HUES6 (cell line): ENCODE data around the gene POU2F2.

ENCODE experiments used
- H3K27ac ChIP-seq: 2 replicates; pipeline ENCODE4 v1.7.0; 2013; ENCODE audit warnings: low read depth, mild to moderate bottlenecking, low read length, inconsistent platforms
- H3K27me3 ChIP-seq: 2 replicates; pipeline ENCODE4 v1.6.1; 2013; ENCODE audit warnings: low read length; ENCODE audit not compliant: control insufficient read depth, insufficient read depth
- H3K36me3 ChIP-seq: 2 replicates; pipeline ENCODE4 v1.6.1; 2013; ENCODE audit warnings: low read length; ENCODE audit not compliant: control insufficient read depth, insufficient read depth
- H3K4me1 ChIP-seq: 2 replicates; pipeline ENCODE4 v1.6.1; 2013; ENCODE audit warnings: low read length; ENCODE audit not compliant: control insufficient read depth, insufficient read depth
- H3K4me3 ChIP-seq: 2 replicates; pipeline ENCODE4 v1.5.1; 2013; ENCODE audit warnings: low read depth, low read length
- H3K9ac ChIP-seq: one replicate; pipeline ENCODE4 v1.6.1; 2013; ENCODE audit warnings: mild to moderate bottlenecking, low read length
- H3K9me3 ChIP-seq: 2 replicates; pipeline ENCODE4 v1.6.1; 2013; ENCODE audit warnings: low read depth, low read length; ENCODE audit not compliant: control insufficient read depth, insufficient read depth

The POU2F2 gene

GRCh38 chr19:42140125-42140754 lies 8.0 kb upstream of the POU2F2 start:
- Histone ChIP-seq H3K27ac (no peak overlapping the region), H3K4me1 (no peaks in the 10 kb centered on the region), H3K27me3 (peaks cover 23% of the 10 kb centered on the region; the same call in 1 of the 2 replicates), H3K9me3 (no peaks in the 10 kb centered on the region), H3K36me3 (no peaks in the 10 kb centered on the region), H3K4me3 (no peak overlapping the region), H3K9ac (no peak overlapping the region)

- H3K9ac ChIP-seq: no peak overlapping the region
- no peaks in the 10 kb centered on the region for H3K9me3 ChIP-seq
- H3K27ac ChIP-seq: no peak overlapping the region
- no peaks in the 10 kb centered on the region for H3K36me3 ChIP-seq
- no peak overlapping the region for H3K4me3 ChIP-seq
- H3K4me1 ChIP-seq: peaks cover 10% of the 10 kb centered on the region; the same call in 1 of the 2 replicates
- H3K27me3 ChIP-seq: peaks cover 42% of the 10 kb centered on the region
These were observed 2.4 kb upstream of the POU2F2 start for GRCh38 chr19:42134535-42135070.

DNA sequence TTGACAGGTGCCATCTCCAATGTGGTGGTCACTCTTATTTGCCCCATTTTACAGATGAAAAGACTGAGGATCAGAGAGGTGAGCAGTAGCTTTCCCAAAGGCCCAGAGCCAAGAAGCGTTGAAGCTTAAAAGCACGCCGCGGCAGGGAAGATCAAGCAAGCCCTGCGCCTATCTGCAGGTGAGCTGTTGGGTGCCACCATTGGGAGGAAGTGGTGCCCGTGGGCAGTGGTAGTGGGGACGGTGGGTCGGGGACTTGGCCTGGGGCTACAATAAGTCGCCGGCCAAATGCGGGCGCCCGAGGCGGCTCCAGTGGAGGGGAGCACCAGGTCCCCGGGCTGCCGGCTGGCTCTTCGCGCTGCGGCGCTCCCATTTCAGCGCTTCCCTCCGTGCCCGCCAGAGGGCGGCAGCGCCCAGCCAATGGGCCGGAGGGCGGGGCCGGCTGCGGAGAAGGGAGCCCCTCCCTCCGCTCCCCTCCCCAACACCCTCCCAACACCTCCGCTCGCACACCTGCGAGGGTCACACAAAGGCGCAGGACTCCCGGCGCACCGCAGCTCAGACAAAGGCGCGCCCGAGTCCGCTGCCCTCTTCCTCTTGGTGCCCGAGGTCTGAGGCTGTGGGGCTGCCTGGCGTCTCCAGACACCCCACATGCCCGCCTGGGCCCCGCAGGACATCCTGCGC lies 744 bp upstream of the POU2F2 start:
- Histone ChIP-seq H3K4me3 (peak overlapping the region; percentile 63), H3K36me3 (no peaks in the 10 kb centered on the region), H3K9me3 (no peaks in the 10 kb centered on the region), H3K9ac (no peak overlapping the region), H3K27me3 (peaks cover 33% of the 10 kb centered on the region), H3K27ac (no peak overlapping the region), H3K4me1 (peaks cover 10% of the 10 kb centered on the region; the same call in 1 of the 2 replicates)

- Histone ChIP-seq H3K4me1 (peaks cover 10% of the 10 kb centered on the region; the same call in 1 of the 2 replicates), H3K9ac (no peak overlapping the region), H3K27me3 (peaks cover 31% of the 10 kb centered on the region), H3K9me3 (no peaks in the 10 kb centered on the region), H3K27ac (no peak overlapping the region), H3K4me3 (peak overlapping the region; percentile 63), H3K36me3 (no peaks in the 10 kb centered on the region)
These were observed 857 bp downstream of the POU2F2 start for GRCh38 chr19:42131149-42132029.

DNA sequence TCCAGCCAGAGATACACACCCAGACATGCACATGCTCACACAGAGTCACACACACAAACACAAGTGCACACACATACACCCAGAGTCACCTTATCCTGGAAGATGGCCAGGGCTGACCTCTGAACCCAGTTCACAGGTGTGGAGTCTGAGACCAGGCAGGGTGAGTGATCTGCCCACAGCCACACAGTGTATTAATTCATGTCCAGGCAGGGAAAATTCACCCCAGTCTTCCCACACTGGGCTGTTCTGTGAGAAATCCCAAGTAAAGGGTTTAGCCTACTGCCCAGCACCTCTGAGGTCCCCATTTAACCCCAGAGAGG lies 2.0 kb downstream of the POU2F2 start:
- H3K4me3 ChIP-seq: no peak overlapping the region
- H3K36me3 ChIP-seq: no peaks in the 10 kb centered on the region
- H3K9ac ChIP-seq: no peak overlapping the region
- no peak overlapping the region for H3K27ac ChIP-seq
- peaks cover 31% of the 10 kb centered on the region for H3K27me3 ChIP-seq
- peaks cover 12% of the 10 kb centered on the region; the same call in 1 of the 2 replicates for H3K4me1 ChIP-seq
- H3K9me3 ChIP-seq: no peaks in the 10 kb centered on the region

DNA sequence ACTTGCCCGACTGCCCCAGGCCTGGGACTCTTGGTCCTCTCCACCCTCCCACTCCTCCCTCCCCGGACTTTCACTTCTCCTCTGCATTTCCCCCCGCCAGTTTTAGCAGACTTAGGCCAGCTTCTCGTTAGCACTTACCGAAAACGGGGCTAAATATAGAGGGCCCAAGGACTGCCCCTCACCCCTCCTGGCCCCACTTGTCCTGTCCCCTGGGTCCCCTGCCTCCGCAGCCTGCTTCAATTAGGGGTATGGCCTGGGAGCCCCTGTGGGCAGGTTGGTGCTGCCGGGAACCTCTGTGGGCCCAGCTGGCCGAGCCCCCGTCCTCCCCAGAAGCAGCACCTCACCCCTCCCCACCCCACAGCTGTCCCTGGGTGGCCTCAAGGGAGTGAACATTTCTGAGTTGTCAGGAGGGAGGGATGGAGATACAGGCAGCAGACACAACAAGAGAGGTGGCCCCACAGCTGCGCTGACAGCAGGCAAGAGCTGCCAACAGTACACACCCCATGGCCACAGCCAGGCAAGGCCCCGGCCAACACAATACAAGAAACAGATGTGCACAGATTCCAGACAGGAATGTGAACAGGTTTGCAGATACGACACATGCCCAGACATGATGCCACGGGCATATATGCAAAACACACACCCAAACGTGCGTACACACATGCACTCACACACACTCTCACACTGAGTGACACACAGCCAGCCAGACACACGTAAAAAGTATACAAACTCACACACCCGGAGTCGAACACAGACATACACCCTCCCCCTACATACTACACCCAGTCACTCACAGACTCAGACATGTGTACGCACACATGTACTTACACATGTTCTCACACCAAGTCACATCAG lies 2.6 kb downstream of the POU2F2 start:
- H3K27ac ChIP-seq: no peak overlapping the region
- H3K36me3 ChIP-seq: no peaks in the 10 kb centered on the region
- H3K9me3 ChIP-seq: no peaks in the 10 kb centered on the region
- no peak overlapping the region for H3K4me3 ChIP-seq
- no peak overlapping the region for H3K9ac ChIP-seq
- peaks cover 31% of the 10 kb centered on the region for H3K27me3 ChIP-seq
- H3K4me1 ChIP-seq: peaks cover 12% of the 10 kb centered on the region; the same call in 1 of the 2 replicates

GRCh38 chr19:42126574-42126973 lies 5.7 kb downstream of the POU2F2 start:
- H3K36me3 ChIP-seq: no peaks in the 10 kb centered on the region
- peaks cover 5% of the 10 kb centered on the region for H3K27me3 ChIP-seq
- H3K27ac ChIP-seq: no peak overlapping the region
- no peak overlapping the region for H3K9ac ChIP-seq
- H3K4me3 ChIP-seq: no peak overlapping the region
- peaks cover 6% of the 10 kb centered on the region for H3K4me1 ChIP-seq
- no peaks in the 10 kb centered on the region for H3K9me3 ChIP-seq

DNA sequence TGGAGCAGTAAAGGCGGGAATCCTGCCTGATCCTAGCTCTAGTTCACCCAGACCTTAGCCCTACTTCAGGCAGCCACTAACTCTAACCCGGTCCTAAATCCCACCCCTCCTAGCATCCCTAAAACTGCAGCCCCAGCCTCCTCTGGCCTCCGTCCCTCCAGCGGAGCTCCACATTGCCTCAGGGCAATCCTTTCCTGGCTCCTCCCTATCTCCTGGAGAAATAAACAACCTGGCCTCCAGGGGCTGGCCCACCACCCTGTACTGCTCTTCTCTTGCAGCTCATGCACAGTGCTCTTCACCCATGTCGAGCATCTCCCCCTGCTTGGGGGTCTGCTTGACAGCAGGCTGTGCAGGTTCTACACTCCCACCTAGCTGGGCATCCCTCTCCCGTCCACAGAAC lies 6.7 kb downstream of the POU2F2 start:
- Histone ChIP-seq H3K9ac (no peak overlapping the region), H3K9me3 (no peaks in the 10 kb centered on the region), H3K27ac (no peak overlapping the region), H3K36me3 (no peaks in the 10 kb centered on the region), H3K4me3 (no peak overlapping the region), H3K27me3 (no peaks in the 10 kb centered on the region), H3K4me1 (peaks cover 15% of the 10 kb centered on the region)

GRCh38 chr19:42124386-42124901 lies 7.8 kb downstream of the POU2F2 start:
- H3K9me3 ChIP-seq: no peaks in the 10 kb centered on the region
- H3K27ac ChIP-seq: no peak overlapping the region
- peaks cover 15% of the 10 kb centered on the region for H3K4me1 ChIP-seq
- no peaks in the 10 kb centered on the region for H3K36me3 ChIP-seq
- H3K4me3 ChIP-seq: no peak overlapping the region
- no peak overlapping the region for H3K9ac ChIP-seq
- H3K27me3 ChIP-seq: no peaks in the 10 kb centered on the region

DNA sequence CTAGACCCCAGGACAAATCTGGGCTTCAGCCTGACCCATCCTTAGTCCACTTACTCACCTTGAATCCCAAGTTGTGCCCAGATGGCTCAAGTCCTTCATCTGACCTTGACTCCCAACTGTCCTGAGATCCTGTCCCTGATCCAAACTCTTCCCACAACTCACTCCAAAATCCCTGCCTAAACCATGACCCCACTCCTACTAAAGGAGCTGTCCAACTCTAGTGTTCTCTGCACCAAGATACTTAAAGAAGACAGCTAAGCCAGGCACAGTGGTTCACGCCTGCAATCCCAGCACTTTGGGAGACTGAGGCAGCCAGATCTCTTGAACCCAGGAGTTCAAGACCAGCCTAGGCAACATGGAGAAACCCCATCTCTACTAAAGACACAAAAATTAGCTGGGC lies 8.5 kb downstream of the POU2F2 start:
- Histone ChIP-seq H3K27ac (no peak overlapping the region), H3K9me3 (no peaks in the 10 kb centered on the region), H3K36me3 (no peaks in the 10 kb centered on the region), H3K9ac (no peak overlapping the region), H3K4me3 (no peak overlapping the region), H3K27me3 (no peaks in the 10 kb centered on the region), H3K4me1 (peaks cover 15% of the 10 kb centered on the region)
